Esophagus muscularis mucosa (tissue), 4 donors: ENCODE results near the gene HSPG2. TPM values are rescaled to one million over a fixed set of nuclear protein-coding genes. Genes with fewer than 3 reads are reported as not detected.
A peak's percentile ranks its signal among the peaks of the same experiment; 100 is the strongest.

Source experiments
- DNase-seq: peaks from one replicate; pipeline ENCODE4 v3.0.0-alpha.2; 2017; ENCODE audit errors: extremely low spot score
- H3K27ac ChIP-seq, 4 donors: fragments of 200-600 bp; sonication (generic); replicated peaks in 1 of 4; 1 replicate in 3 of 4; 2 replicates in 1 of 4; pipeline ENCODE4 v1.5.1; 2016 to 2019; ENCODE audit warnings: mild to moderate bottlenecking in 1 of 4
- H3K27me3 ChIP-seq, 4 donors: fragments of 200-600 bp; sonication (generic); one replicate each; pipeline versions ENCODE4 v1.5.1 to v1.6.0; 2016 to 2019
- H3K36me3 ChIP-seq, 4 donors: fragments of 200-600 bp; sonication (generic); one replicate each; pipeline ENCODE4 v1.5.1; 2016 to 2019
- H3K4me1 ChIP-seq, 4 donors: fragments of 200-600 bp; sonication (generic); one replicate each; pipeline ENCODE4 v1.5.1; 2016 to 2019
- H3K4me3 ChIP-seq, 4 donors: fragments of 200-600 bp; sonication (generic); 1 replicate in 2 of 4; 2 replicates in 2 of 4; pipeline ENCODE4 v1.5.1; 2016 to 2019; ENCODE audit warnings: mild to moderate bottlenecking in 4 of 4, moderate library complexity in 1 of 4
- H3K9me3 ChIP-seq, 4 donors: fragments of 200-600 bp; sonication (generic); 1 replicate in 3 of 4; 2 replicates in 1 of 4; pipeline ENCODE4 v1.5.1; 2016 to 2019
- EP300 ChIP-seq: sonication (generic); formaldehyde crosslinking; IDR thresholded peaks from one replicate; pipeline ENCODE4 v1.6.1; 2017; ENCODE audit warnings: antibody characterized with exemption
- POLR2A ChIP-seq: fragments of 450-650 bp; IDR thresholded peaks from one replicate; pipeline ENCODE4 v1.6.1; 2017; ENCODE audit warnings: antibody characterized with exemption, moderate library complexity, mild to moderate bottlenecking, low read depth
- POLR2AphosphoS5 ChIP-seq, 2 donors: sonication (generic); formaldehyde crosslinking; IDR thresholded peaks; one replicate each; pipeline ENCODE4 v1.6.1; 2017; ENCODE audit warnings: antibody characterized with exemption in 2 of 2
- WGBS: methylation state at CpG from one replicate; pipeline ENCODE4 v1.1.5; 2018; 5-methylcytosine and 5-hydroxymethylcytosine counted together
- intact Hi-C: fragments of 100-400 bp; cut with DNase I; formaldehyde crosslinking; loops from one replicate; pipeline ENCODE4 v1.15.1; 2023
- total RNA-seq, 4 donors: library from RNA; depleted of rRNA; stranded (reverse); fragments of >200 nt; gene quantifications; one replicate each; pipeline versions ENCODE4 v1.1.0 to v1.2.1, GENCODE V29; 2016
- TF ChIP-seq, protein P1 (sequence below), 3 experiments: fragments of 200-600 bp in 2 of 3; fragments of 450-650 bp in 1 of 3; sonication (generic) in 2 of 3; IDR thresholded peaks; one replicate each; pipeline ENCODE4 v1.5.1; 2017 to 2019; ENCODE audit warnings: antibody characterized with exemption in 3 of 3, mild to moderate bottlenecking in 2 of 3, moderate library complexity in 1 of 3

HSPG2 gene
- total RNA-seq, 4 donors from 2014 or later = 414 to 1,199 (median 595) TPM

GRCh38 chr1:21880619-21880970, 56.5 kb downstream of the HSPG2 start:
- TF ChIP-seq, protein P1, sequence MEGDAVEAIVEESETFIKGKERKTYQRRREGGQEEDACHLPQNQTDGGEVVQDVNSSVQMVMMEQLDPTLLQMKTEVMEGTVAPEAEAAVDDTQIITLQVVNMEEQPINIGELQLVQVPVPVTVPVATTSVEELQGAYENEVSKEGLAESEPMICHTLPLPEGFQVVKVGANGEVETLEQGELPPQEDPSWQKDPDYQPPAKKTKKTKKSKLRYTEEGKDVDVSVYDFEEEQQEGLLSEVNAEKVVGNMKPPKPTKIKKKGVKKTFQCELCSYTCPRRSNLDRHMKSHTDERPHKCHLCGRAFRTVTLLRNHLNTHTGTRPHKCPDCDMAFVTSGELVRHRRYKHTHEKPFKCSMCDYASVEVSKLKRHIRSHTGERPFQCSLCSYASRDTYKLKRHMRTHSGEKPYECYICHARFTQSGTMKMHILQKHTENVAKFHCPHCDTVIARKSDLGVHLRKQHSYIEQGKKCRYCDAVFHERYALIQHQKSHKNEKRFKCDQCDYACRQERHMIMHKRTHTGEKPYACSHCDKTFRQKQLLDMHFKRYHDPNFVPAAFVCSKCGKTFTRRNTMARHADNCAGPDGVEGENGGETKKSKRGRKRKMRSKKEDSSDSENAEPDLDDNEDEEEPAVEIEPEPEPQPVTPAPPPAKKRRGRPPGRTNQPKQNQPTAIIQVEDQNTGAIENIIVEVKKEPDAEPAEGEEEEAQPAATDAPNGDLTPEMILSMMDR (IDR thresholded peaks at IDR 0.05) = no peak
- TF ChIP-seq POLR2AphosphoS5 (IDR thresholded peaks at IDR 0.05) (no peak), EP300 (no peak), POLR2A (no peak)
- peak overlapping the region in 2 of 4 donors; percentile 15 to 29 for H3K27ac ChIP-seq
- H3K4me1 ChIP-seq = peaks cover 0 to 11% (median 3%) of the 10 kb centered on the region in 4 donors
- intact Hi-C loops = no loop called here
- no CpG with 5 or more reads among the region's 16 CpGs for WGBS
- H3K4me3 ChIP-seq = no peak overlapping the region
- no peak for DNase-seq
- peaks cover 83 to 100% (median 99%) of the 10 kb centered on the region in 4 donors for H3K36me3 ChIP-seq
- no peaks in the 10 kb centered on the region for H3K9me3 ChIP-seq
- H3K27me3 ChIP-seq = no peaks in the 10 kb centered on the region

- Histone ChIP-seq H3K4me3 (no peak overlapping the region), H3K27me3 (no peaks in the 10 kb centered on the region), H3K36me3 (peaks cover 83 to 100% (median 99%) of the 10 kb centered on the region in 4 donors), H3K9me3 (no peaks in the 10 kb centered on the region), H3K27ac (peak overlapping the region in 3 of 4 donors; percentile 15 to 29 (median 22)), H3K4me1 (peaks cover 0 to 16% (median 4%) of the 10 kb centered on the region in 4 donors)
- DNase-seq = no peak
- 91% methylated on average over 10 of the region's 19 CpGs for WGBS
- TF ChIP-seq POLR2A (no peak), EP300 (no peak), POLR2AphosphoS5 (IDR thresholded peaks at IDR 0.05) (no peak)
- TF ChIP-seq, protein P1 (IDR thresholded peaks at IDR 0.05) = no peak
- intact Hi-C loops = no loop called here
Observed at GRCh38 chr1:21879928-21880618, 57.0 kb downstream of the HSPG2 start.

GRCh38 chr1:21878840-21879478, 58.2 kb downstream of the HSPG2 start:
- no peaks in the 10 kb centered on the region for H3K27me3 ChIP-seq
- H3K4me3 ChIP-seq = no peak overlapping the region
- H3K4me1 ChIP-seq = peaks cover 0 to 18% (median 4%) of the 10 kb centered on the region in 4 donors
- DNase-seq = no peak
- H3K36me3 ChIP-seq = peaks cover 83 to 100% (median 99%) of the 10 kb centered on the region in 4 donors
- H3K27ac ChIP-seq = peak overlapping the region in 3 of 4 donors; percentile 23 to 39 (median 34)
- no peaks in the 10 kb centered on the region for H3K9me3 ChIP-seq
- TF ChIP-seq EP300 (no peak), POLR2AphosphoS5 (IDR thresholded peaks at IDR 0.05) (no peak), POLR2A (no peak)
- TF ChIP-seq, protein P1 (IDR thresholded peaks at IDR 0.05) = no peak
- WGBS = 83% methylated on average over 10 of the region's 11 CpGs
- intact Hi-C loops = no loop called here

DNA sequence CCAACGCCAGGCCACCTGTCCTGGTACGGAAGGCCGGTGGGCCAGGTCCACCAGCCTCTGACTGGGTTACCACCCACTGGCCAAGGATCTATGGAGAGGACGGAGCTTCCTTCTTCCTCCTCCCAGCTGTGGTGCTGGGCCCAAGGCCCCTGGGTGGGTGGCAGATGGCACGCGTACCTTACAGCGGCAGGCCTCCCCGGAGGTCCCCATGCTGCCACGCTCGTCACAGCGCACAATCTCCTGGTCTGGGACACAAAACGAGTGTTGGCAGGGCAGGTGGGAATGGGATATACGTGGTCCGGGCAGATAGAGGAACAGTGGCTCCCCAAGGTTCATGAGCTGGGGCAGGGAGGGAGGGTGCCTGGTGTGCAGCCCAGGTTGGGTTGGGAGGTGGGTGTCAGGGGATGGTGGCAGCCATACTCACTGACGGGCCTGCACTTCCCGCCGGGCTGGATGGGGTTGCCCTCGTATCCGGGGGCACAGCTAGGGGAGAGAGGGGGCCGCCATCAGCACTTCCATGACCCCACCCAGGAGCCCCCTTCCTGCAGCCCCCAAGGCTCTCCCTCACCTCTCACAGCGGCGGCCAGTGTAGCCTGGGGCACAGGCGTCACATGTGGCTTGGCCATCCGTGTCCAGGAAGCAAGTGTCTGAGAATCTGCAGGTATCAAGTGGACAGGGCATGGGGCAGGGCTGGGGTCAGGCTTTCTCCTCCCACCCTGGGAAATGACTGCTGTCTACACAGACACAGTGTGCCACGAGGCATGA, 58.9 kb downstream of the HSPG2 start:
- TF ChIP-seq EP300 (no peak), POLR2A (no peak), POLR2AphosphoS5 (IDR thresholded peaks at IDR 0.05) (no peak)
- TF ChIP-seq, protein P1 (IDR thresholded peaks at IDR 0.05) = no peak
- no peak overlapping the region for H3K4me3 ChIP-seq
- 95% methylated on average over 9 of the region's 25 CpGs for WGBS
- intact Hi-C loops = no loop called here
- no peaks in the 10 kb centered on the region for H3K9me3 ChIP-seq
- peak overlapping the region in 3 of 4 donors; percentile 23 to 39 (median 34) for H3K27ac ChIP-seq
- no peak for DNase-seq
- H3K36me3 ChIP-seq = peaks cover 84 to 100% (median 99%) of the 10 kb centered on the region in 4 donors
- peaks cover 0 to 23% (median 6%) of the 10 kb centered on the region in 4 donors for H3K4me1 ChIP-seq
- no peaks in the 10 kb centered on the region for H3K27me3 ChIP-seq
